Stomach smooth muscle (tissue), 2 donors: ENCODE results near the gene HPS3.
"Not testable (repeated sequence)": the region's sequence is repeated elsewhere in the genome, so short reads cannot be mapped to it uniquely, and the experiment has no call there.

Source experiments
- H3K27ac ChIP-seq: one replicate; pipeline ENCODE4 v1.7.0; 2013; ENCODE audit warnings: mild to moderate bottlenecking, low read length, inconsistent platforms
- H3K27me3 ChIP-seq, 2 donors: one replicate each; pipeline ENCODE4 v1.7.0; 2013; ENCODE audit warnings: low read length in 2 of 2; ENCODE audit not compliant: insufficient read depth in 2 of 2, control insufficient read depth in 1 of 2
- H3K36me3 ChIP-seq, 2 donors: one replicate each; pipeline ENCODE4 v1.7.0; 2013; ENCODE audit warnings: low read length in 2 of 2; ENCODE audit not compliant: control insufficient read depth in 2 of 2, insufficient read depth in 2 of 2
- H3K4me1 ChIP-seq: one replicate; pipeline ENCODE4 v1.7.0; 2013; ENCODE audit warnings: low read length; ENCODE audit not compliant: control insufficient read depth, insufficient read depth
- H3K4me3 ChIP-seq, 2 donors: one replicate each; pipeline ENCODE4 v1.7.0; 2013; ENCODE audit warnings: low read length in 2 of 2
- H3K9ac ChIP-seq, 2 donors: one replicate each; pipeline ENCODE4 v1.7.0; 2013; ENCODE audit warnings: low read length in 2 of 2, mild to moderate bottlenecking in 1 of 2
- H3K9me3 ChIP-seq, 2 donors: one replicate each; pipeline ENCODE4 v1.7.0; 2013; ENCODE audit warnings: low read length in 2 of 2; ENCODE audit not compliant: control insufficient read depth in 2 of 2
- donor health status: healthy.
- donor health status: Pancreatic carcinoma.

Gene HPS3

DNA sequence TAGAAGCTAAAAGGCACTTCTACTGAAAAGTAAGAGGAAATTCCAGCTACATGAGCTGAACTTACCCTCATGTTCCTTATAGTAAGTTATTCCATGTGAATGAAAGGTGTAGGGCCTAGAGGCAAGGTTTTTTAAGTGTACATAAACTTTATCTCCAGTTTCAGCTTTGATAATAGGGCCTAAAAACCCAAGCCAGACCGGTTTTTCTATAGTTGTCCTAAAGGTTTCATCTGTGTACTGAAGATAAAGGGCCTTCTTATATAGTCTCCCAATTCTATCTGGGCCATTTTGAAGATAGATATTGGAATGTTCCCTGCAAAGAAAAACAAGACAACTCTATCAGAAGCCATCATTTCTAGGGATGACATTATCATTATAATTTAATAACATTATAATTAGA is 82.9 kb downstream of the HPS3 start:
- H3K27me3 ChIP-seq, result no peaks in the 10 kb centered on the region

GRCh38 chr3:149214702-149215101 is 85.3 kb downstream of the HPS3 start:
- no peaks in the 10 kb centered on the region for H3K4me1 ChIP-seq
- no peak overlapping the region for H3K9ac ChIP-seq
- H3K27me3 ChIP-seq, result no peaks in the 10 kb centered on the region
- H3K27ac ChIP-seq, result no peak overlapping the region
- no peaks in the 10 kb centered on the region for H3K36me3 ChIP-seq
- no peaks in the 10 kb centered on the region for H3K9me3 ChIP-seq
- H3K4me3 ChIP-seq, result no peak overlapping the region

More for the DNA sequence above, 82.9 kb downstream of the HPS3 start:
- H3K4me1 ChIP-seq, result no peaks in the 10 kb centered on the region
- no peak overlapping the region for H3K4me3 ChIP-seq
- no peaks in the 10 kb centered on the region for H3K9me3 ChIP-seq
- no peaks in the 10 kb centered on the region for H3K36me3 ChIP-seq
- H3K27ac ChIP-seq, result no peak overlapping the region
- no peak overlapping the region for H3K9ac ChIP-seq

DNA sequence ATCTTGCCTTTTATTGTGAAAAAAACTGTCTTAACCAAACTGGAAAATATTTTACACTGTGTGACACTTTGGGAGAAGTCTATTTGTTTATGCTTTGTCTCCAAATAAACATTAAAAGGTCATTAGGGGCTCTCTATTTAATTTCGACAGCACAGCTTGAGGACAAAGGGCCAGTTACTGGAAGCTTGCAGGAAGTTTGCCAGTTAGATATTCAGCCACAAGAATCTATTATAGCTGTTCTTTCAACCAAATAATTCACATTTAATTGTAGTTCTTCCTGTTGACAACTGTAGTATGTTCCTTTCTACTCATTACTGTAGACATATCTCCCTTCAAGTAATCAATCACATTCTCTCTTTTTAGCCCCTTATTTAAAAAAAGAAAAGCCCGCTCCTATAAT is 86.1 kb downstream of the HPS3 start:
- Histone ChIP-seq H3K9me3 (no peaks in the 10 kb centered on the region), H3K9ac (no peak overlapping the region), H3K4me1 (no peaks in the 10 kb centered on the region), H3K27me3 (no peaks in the 10 kb centered on the region), H3K36me3 (no peaks in the 10 kb centered on the region), H3K4me3 (no peak overlapping the region), H3K27ac (no peak overlapping the region)

- no peaks in the 10 kb centered on the region for H3K9me3 ChIP-seq
- H3K27ac ChIP-seq, result no peak overlapping the region
- no peak overlapping the region for H3K4me3 ChIP-seq
- H3K4me1 ChIP-seq, result no peaks in the 10 kb centered on the region
- no peak overlapping the region for H3K9ac ChIP-seq
- no peaks in the 10 kb centered on the region for H3K36me3 ChIP-seq
- no peaks in the 10 kb centered on the region for H3K27me3 ChIP-seq
Measured at GRCh38 chr3:149216193-149216869, 86.9 kb downstream of the HPS3 start.

DNA sequence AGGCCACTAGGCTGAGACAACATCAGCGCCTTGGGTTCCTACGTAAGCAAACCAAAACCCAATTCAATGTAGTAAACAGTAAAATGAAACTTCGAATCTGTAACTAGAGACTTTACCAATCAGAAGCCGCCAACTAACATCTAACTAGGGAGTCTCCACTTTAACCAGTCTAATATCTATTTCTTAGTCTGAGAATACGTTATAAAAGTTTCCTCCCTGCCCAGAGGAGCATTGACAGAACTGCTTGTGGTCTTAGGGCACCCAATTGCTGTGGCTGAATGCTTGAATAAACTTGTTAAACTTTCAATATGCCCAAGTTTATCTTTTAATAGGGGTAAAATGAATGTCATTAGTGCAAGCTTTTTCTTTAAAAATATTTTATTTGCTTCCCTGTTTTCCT is 87.9 kb downstream of the HPS3 start:
- Histone ChIP-seq H3K9me3 (no peaks in the 10 kb centered on the region), H3K4me1 (no peaks in the 10 kb centered on the region), H3K36me3 (no peaks in the 10 kb centered on the region), H3K4me3 (no peak overlapping the region), H3K27me3 (no peaks in the 10 kb centered on the region), H3K9ac (no peak overlapping the region), H3K27ac (no peak overlapping the region)

DNA sequence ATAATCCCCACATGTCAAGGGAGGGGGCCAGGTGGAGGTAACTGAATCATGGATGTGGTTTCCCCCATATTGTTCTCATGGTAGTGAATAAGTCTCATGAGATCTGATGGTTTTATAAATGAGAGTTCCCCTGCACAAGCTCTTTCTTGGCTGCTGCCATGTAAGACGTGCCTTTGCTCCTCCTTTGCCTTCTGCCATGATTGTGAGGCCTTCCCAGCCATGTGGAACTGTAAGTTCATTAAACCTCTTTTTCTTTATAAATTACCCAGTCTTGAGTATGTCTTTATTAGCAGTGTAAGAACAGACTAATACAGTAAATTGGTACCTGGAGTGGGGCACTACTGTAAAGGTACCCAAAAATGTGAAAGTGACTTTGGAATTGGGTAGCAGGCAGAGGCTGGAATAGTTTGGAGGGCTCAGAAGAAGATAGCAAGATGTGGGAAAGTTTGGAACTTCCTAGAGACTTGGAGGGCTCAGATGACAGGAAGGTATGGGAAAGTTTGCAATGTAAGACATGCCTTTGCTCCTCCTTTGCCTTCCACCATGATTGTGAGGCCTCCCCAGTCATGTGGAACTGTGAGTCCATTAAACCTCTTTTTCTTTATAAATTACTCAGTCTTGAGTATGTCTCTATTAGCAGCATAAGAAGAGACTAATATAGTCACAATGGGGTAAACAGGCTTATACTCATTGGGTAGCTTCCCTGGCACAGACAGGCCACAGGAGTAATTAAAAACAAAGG is 90.1 kb downstream of the HPS3 start:
- not testable (repeated sequence) for H3K9ac ChIP-seq, H3K27me3 ChIP-seq, H3K9me3 ChIP-seq, H3K27ac ChIP-seq, H3K36me3 ChIP-seq, H3K4me3 ChIP-seq, H3K4me1 ChIP-seq

GRCh38 chr3:149221783-149222517 is 92.5 kb downstream of the HPS3 start, which contains the start of gene CP:
Gene CP, minus strand, starts transcription at chr3:149221829. Its CDS starts 37 bp downstream, at chr3:149221792.
- no peak within 1 kb of the TSS for H3K4me3 ChIP-seq
- H3K36me3 ChIP-seq, result no peaks in the 10 kb centered on the region
- peaks cover 3% of the 10 kb centered on the region for H3K4me1 ChIP-seq
- no peaks in the 10 kb centered on the region for H3K27me3 ChIP-seq
- no peak within 1 kb of the TSS for H3K9ac ChIP-seq
- no peak within 1 kb of the TSS for H3K27ac ChIP-seq
- H3K9me3 ChIP-seq, result no peaks in the 10 kb centered on the region
